Epithelial cell of proximal tubule (primary cell): ENCODE results near the gene C1QTNF12. TPM values are rescaled to one million over a fixed set of nuclear protein-coding genes. Genes with fewer than 3 reads are reported as not detected.

Source experiments
- DNase-seq: peaks from one replicate; pipeline ENCODE4 v3.0.0-alpha.2; 2011; ENCODE audit warnings: low read depth
- H3K4me3 ChIP-seq: 2 replicates; pipeline ENCODE4 v1.5.1; 2011; ENCODE audit warnings: low read depth, mild to moderate bottlenecking, low read length
- CTCF ChIP-seq: conservative IDR thresholded peaks from 2 replicates; pipeline ENCODE4 v1.5.1; 2012; ENCODE audit warnings: low read depth, mild to moderate bottlenecking, low read length
- total RNA-seq: library from RNA; depleted of rRNA; stranded (reverse); fragments of >200 nt; gene quantifications from 2 replicates; pipeline ENCODE4 v1.2.3, GENCODE V29; 2015

C1QTNF12 gene
- total RNA-seq, 1 donor from 2014 or later, result 5.1 TPM

DNA sequence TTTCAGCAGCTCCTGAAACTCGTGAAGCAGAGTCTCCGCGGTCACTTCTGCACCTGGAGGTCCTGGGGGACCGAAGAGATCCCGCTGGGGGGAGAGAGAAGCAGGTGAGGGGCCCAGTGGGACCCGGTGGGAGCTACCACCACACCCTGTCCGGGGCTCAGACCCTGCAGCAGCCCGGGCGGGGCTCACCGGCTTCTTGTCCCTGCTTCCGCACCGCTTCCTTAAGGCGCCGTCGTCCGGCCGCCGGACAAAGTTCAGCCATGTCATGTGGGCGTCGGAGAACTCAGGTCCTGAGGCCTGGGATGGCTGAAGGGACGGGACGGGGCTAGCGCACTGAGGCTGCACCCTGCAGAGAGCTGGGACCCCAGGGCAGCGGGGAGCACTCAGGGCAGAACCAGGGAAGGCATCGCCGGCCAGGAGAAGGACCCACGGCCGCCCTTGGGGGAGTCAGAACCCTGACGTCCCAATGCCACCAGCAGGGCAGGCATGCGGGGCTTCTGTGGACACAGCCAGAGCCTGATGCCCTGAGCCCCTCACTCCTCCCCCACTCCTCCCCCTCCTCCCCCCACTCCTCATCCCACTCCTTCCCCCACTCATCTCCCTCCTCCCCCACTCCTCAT is 2.2 kb downstream of the C1QTNF12 start:
- DNase-seq, result no peak
- TF ChIP-seq CTCF, result no peak
- H3K4me3 ChIP-seq, result peak overlapping the region; percentile 33

DNA sequence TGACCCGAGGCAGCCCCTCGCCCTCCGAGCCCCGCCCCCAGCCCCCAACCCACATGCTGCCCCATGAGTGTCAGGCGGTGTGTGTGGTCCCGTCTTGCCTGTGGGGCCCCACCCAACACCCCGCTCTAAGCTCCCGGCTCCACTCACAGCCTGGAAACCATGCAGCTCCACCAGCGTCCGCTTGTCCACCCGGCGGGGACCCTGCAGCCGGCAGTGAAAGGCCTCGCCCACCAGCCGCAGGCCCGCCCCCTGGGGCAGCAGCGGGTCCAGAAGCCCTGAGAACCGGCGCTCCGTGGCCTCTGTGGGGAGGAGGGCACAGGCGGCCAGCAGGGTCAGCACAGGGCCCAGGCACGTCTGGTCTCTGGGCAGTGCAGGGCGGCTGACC is 2.7 kb downstream of the C1QTNF12 start:
- DNase-seq, result no peak
- no peak for TF ChIP-seq CTCF
- H3K4me3 ChIP-seq, result peak overlapping the region; percentile 33

DNA sequence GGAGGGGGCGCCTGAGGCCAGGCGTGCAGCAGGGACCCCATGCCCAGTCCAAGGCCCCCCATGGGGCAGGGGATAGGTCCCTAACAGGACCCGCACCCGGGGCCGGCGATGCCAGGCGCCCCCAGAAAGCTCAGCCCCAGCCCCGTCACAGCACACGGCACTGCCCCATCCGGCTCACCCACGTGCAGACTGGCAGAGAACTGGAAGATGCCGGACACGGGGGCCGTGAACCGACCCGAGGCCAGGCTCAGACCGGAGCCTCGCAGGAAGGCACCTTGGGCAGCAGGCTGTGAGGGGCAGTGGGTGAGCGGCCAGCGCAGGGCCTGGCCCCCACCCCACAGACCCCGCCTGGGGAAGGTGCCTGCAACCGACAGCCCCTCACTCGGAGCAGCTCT is 3.3 kb downstream of the C1QTNF12 start:
- TF ChIP-seq CTCF, result no peak
- H3K4me3 ChIP-seq, result no peak overlapping the region
- DNase-seq, result no peak

DNA sequence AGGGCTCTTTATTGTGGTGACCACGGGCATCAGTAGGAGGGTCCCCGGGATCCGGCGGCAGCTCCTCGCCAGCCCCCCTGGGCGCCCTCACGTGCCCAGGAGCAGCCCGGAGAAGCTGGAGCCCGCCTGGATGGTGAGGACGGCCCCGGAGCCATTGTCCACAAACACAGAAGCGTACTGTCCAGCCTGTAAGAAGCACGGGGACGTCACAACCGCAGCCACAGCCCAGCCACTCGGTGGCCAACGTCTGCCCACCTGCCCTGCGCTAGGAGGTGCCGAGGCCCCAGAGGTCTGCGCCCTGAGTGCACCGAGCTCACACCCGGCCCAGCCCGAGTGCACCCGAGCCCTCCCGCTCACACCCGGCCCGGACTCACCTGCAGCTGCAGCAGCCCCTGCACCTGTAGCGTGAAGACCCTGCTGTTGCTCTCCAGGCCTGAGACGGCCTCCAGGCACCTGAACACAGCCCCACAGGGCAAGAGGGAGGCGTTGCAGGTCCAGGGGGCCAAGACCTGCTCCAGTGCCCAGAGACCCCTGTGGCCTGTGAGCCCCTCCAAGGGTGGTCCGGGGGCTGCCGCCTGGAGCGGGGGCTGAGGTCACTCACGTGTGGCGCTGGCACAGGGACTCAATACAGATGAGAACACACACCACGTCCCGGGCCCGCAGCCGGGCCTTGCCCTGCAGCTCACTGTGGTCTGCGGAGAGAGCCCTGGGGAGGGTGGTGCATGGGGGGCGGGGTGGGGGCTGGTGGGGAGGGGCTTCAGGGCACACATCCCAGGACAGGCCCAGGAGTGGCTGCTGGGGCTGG is 3.9 kb downstream of the C1QTNF12 start:
- TF ChIP-seq CTCF, result no peak
- H3K4me3 ChIP-seq, result no peak overlapping the region
- DNase-seq, result no peak

DNA sequence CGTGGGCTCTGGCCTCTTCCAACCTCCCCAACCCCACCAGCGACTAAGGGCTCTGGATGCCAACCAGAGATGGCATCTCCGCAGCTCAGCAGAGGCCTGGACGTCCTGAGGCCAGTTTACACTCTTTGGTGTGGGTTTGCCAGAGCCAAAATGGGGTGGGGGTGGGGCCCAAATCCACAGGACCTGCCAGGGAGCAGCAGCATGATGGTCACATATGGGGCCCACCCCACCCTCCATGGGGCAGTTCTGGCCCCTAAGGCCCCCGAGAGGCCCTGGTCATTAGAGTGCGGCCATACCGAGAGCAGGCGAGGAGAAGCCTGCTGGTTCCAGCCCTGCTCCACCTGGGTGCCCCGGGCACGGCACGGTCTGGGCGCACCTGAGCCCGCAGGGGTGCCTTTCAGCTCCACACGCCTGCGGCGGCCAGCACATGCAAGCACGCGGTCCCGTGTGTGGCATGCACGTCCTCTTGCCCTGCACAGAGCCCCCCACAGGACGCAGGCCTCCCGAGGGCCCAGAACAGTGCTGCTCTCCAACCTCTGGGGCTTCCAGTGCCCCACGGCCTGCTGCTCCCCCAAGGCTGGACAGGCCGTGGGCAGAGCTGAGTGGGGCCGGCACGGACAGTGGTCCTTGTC is 4.8 kb downstream of the C1QTNF12 start:
- no peak for TF ChIP-seq CTCF
- no peak for DNase-seq

DNA sequence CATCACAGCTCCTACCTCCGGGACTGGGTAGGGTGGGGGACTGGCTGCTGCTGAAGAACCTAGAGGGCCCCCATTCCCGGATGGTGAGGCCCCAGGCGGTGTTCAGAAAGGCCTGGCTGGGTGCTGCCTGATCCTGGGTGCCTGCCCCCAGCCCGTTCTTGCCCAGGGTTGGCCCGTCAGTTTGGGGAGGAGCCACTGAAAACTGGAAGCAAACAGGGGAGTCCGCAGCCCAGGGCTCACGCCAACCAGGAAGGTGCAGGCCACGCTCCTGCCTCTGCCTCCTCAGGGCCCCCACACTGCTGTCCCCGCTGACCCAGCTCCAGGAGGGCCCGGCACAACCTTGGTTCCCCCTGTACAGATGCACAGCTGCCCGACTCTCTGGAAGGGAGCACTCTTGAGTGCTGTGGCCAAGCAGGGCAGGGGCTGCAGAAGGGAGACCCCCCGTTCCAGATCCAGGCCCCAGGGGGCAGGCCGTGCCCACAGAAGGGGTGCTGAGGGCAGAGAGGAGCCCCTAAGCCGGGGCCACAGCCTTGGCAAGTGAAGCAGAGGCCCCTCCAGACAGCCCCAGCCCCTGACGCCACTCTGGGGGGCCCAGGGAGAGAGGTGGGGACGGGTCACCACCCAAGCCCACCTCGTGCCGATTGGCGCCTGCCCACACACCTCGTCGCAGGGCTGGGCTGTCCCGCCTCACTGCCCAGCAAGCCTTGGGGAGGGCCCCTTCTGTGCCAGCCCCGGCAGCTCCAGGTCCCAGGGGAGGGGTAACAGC is 5.5 kb downstream of the C1QTNF12 start:
- no peak overlapping the region for H3K4me3 ChIP-seq
- TF ChIP-seq CTCF, result no peak
- DNase-seq, result no peak

More for the DNA sequence above, 4.8 kb downstream of the C1QTNF12 start:
- H3K4me3 ChIP-seq, result no peak overlapping the region
